RWPE2 (cell line): ENCODE data around the gene EXOC6B.

Experiments
- ATAC-seq: fragments of 200-7000 bp; cut with Tn5 transposase; 3 replicates; pipeline ENCODE4 v1.9.1; 2021; ENCODE audit warnings: low read depth
- DNase-seq: peaks from one replicate; pipeline ENCODE4 v3.0.0-alpha.2; 2020; ENCODE audit warnings: low spot score
- H3K27ac ChIP-seq: fragments of 450-650 bp; 2 replicates; pipeline ENCODE4 v1.5.1; 2017; ENCODE audit warnings: mild to moderate bottlenecking; ENCODE audit not compliant: poor library complexity, severe bottlenecking
- H3K27me3 ChIP-seq: fragments of 250-450 bp; sonication (Bioruptor Pico); 2 replicates; pipeline ENCODE4 v1.5.1; 2021; ENCODE audit warnings: mild to moderate bottlenecking, moderate library complexity; ENCODE audit not compliant: insufficient read depth, poor library complexity, severe bottlenecking
- H3K36me3 ChIP-seq: fragments of 250-450 bp; sonication (Bioruptor Pico); 2 replicates; pipeline ENCODE4 v1.5.1; 2020; ENCODE audit warnings: low read depth, mild to moderate bottlenecking, moderate library complexity
- H3K4me1 ChIP-seq: fragments of 250-450 bp; sonication (Bioruptor Pico); 2 replicates; pipeline ENCODE4 v1.5.1; 2021; ENCODE audit warnings: mild to moderate bottlenecking, moderate library complexity; ENCODE audit not compliant: insufficient read depth, poor library complexity, severe bottlenecking
- H3K4me3 ChIP-seq: fragments of 250-450 bp; sonication (Bioruptor Pico); 2 replicates; pipeline ENCODE4 v1.5.1; 2021; ENCODE audit warnings: mild to moderate bottlenecking, moderate library complexity; ENCODE audit not compliant: severe bottlenecking
- H3K9me3 ChIP-seq: fragments of 250-450 bp; sonication (Bioruptor Pico); 2 replicates; pipeline ENCODE4 v1.5.1; 2021; ENCODE audit warnings: mild to moderate bottlenecking, moderate library complexity; ENCODE audit not compliant: severe bottlenecking
- CTCF ChIP-seq: fragments of 450-650 bp; IDR thresholded peaks from one replicate; pipeline ENCODE4 v1.5.1; 2017; ENCODE audit warnings: mild to moderate bottlenecking, moderate library complexity; ENCODE audit not compliant: poor library complexity, severe bottlenecking

The EXOC6B gene

GRCh38 chr2:72255540-72255939 is 570.3 kb downstream of the EXOC6B start:
- no peak for DNase-seq
- Histone ChIP-seq H3K36me3 (no peaks in the 10 kb centered on the region), H3K4me3 (no peak overlapping the region), H3K27ac (no peak overlapping the region), H3K27me3 (no peaks in the 10 kb centered on the region), H3K9me3 (no peaks in the 10 kb centered on the region), H3K4me1 (no peaks in the 10 kb centered on the region)
- no peak for ATAC-seq
- TF ChIP-seq CTCF = no peak

GRCh38 chr2:72254831-72255451 is 570.9 kb downstream of the EXOC6B start:
- TF ChIP-seq CTCF = no peak
- ATAC-seq (no peak), DNase-seq (no peak)
- Histone ChIP-seq H3K27ac (no peak overlapping the region), H3K27me3 (no peaks in the 10 kb centered on the region), H3K4me3 (no peak overlapping the region), H3K4me1 (no peaks in the 10 kb centered on the region), H3K36me3 (no peaks in the 10 kb centered on the region), H3K9me3 (no peaks in the 10 kb centered on the region)

- H3K27ac ChIP-seq = no peak overlapping the region
- ATAC-seq (no peak), DNase-seq (no peak)
- TF ChIP-seq CTCF = no peak
- H3K4me3 ChIP-seq = no peak overlapping the region
- no peaks in the 10 kb centered on the region for H3K9me3 ChIP-seq
- H3K36me3 ChIP-seq = no peaks in the 10 kb centered on the region
- peaks cover 13% of the 10 kb centered on the region for H3K4me1 ChIP-seq
- no peaks in the 10 kb centered on the region for H3K27me3 ChIP-seq
Measured at GRCh38 chr2:72238311-72238710, 587.5 kb downstream of the EXOC6B start.

GRCh38 chr2:72237549-72237948 is 588.3 kb downstream of the EXOC6B start:
- no peak for DNase-seq
- ATAC-seq = no peak
- H3K9me3 ChIP-seq = no peaks in the 10 kb centered on the region
- TF ChIP-seq CTCF = no peak
- no peaks in the 10 kb centered on the region for H3K27me3 ChIP-seq
- H3K27ac ChIP-seq = no peak overlapping the region
- H3K4me1 ChIP-seq = peaks cover 13% of the 10 kb centered on the region
- no peak overlapping the region for H3K4me3 ChIP-seq
- H3K36me3 ChIP-seq = no peaks in the 10 kb centered on the region

- peak overlapping the region; percentile 26 for H3K27ac ChIP-seq
- H3K27me3 ChIP-seq = no peaks in the 10 kb centered on the region
- no peak for TF ChIP-seq CTCF
- no peaks in the 10 kb centered on the region for H3K36me3 ChIP-seq
- no peaks in the 10 kb centered on the region for H3K9me3 ChIP-seq
- H3K4me3 ChIP-seq = no peak overlapping the region
- no peak for DNase-seq
- peak; percentile 88 for ATAC-seq
- peaks cover 13% of the 10 kb centered on the region for H3K4me1 ChIP-seq
Measured at GRCh38 chr2:72236445-72237067, 589.3 kb downstream of the EXOC6B start.
